Measurements from ENCODE around the gene DMXL1. TPM values are rescaled to one million over a fixed set of nuclear protein-coding genes. Genes with fewer than 3 reads are reported as not detected.

DMXL1 gene
- total RNA-seq, 1 donor from 2014 or later = 35.0 TPM

GRCh38 chr5:119218830-119219782, 148.2 kb downstream of the DMXL1 start:
- Mint-ChIP-seq H3K9me3 (ENCODE audit: low read depth) (peaks cover 2% of the 10 kb centered on the region), H3K27me3 (ENCODE audit: low read depth) (no peaks in the 10 kb centered on the region), H3K4me1 (ENCODE audit: low read depth) (peaks cover 10% of the 10 kb centered on the region), H3K36me3 (ENCODE audit: low read depth) (peaks cover 11% of the 10 kb centered on the region), H3K27ac (ENCODE audit: unreplicated experiment) (no peak overlapping the region), H3K4me3 (ENCODE audit: unreplicated experiment) (no peak overlapping the region)
- DNase-seq (ENCODE audit: low spot score) = no peak
- TF ChIP-seq CTCF (IDR thresholded peaks at IDR 0.05) = no peak

GRCh38 chr5:119220576-119221197, 149.8 kb downstream of the DMXL1 start:
- no peak for DNase-seq (ENCODE audit: low spot score)
- Mint-ChIP-seq H3K4me1 (ENCODE audit: low read depth) (peaks cover 10% of the 10 kb centered on the region), H3K27ac (ENCODE audit: unreplicated experiment) (no peak overlapping the region), H3K4me3 (ENCODE audit: unreplicated experiment) (no peak overlapping the region), H3K36me3 (ENCODE audit: low read depth) (peaks cover 11% of the 10 kb centered on the region), H3K27me3 (ENCODE audit: low read depth) (no peaks in the 10 kb centered on the region), H3K9me3 (ENCODE audit: low read depth) (peaks cover 2% of the 10 kb centered on the region)
- TF ChIP-seq CTCF (IDR thresholded peaks at IDR 0.05) = no peak

GRCh38 chr5:119221330-119221729, 150.4 kb downstream of the DMXL1 start:
- H3K27me3 Mint-ChIP-seq (ENCODE audit: low read depth) = no peaks in the 10 kb centered on the region
- H3K4me1 Mint-ChIP-seq (ENCODE audit: low read depth) = peaks cover 10% of the 10 kb centered on the region
- no peak for TF ChIP-seq CTCF (IDR thresholded peaks at IDR 0.05)
- no peak overlapping the region for H3K4me3 Mint-ChIP-seq (ENCODE audit: unreplicated experiment)
- no peak overlapping the region for H3K27ac Mint-ChIP-seq (ENCODE audit: unreplicated experiment)
- no peak for DNase-seq (ENCODE audit: low spot score)
- peaks cover 2% of the 10 kb centered on the region for H3K9me3 Mint-ChIP-seq (ENCODE audit: low read depth)
- peaks cover 11% of the 10 kb centered on the region for H3K36me3 Mint-ChIP-seq (ENCODE audit: low read depth)

GRCh38 chr5:119229950-119230349, 159.1 kb downstream of the DMXL1 start:
- Mint-ChIP-seq H3K27me3 (ENCODE audit: low read depth) (no peaks in the 10 kb centered on the region), H3K9me3 (ENCODE audit: low read depth) (no peaks in the 10 kb centered on the region), H3K36me3 (ENCODE audit: low read depth) (peaks cover 5% of the 10 kb centered on the region), H3K4me1 (ENCODE audit: low read depth) (peaks cover 3% of the 10 kb centered on the region), H3K27ac (ENCODE audit: unreplicated experiment) (no peak overlapping the region), H3K4me3 (ENCODE audit: unreplicated experiment) (no peak overlapping the region)
- TF ChIP-seq CTCF (IDR thresholded peaks at IDR 0.05) = no peak
- no peak for DNase-seq (ENCODE audit: low spot score)

GRCh38 chr5:119238265-119239118, 167.6 kb downstream of the DMXL1 start:
- no peak overlapping the region for H3K4me3 Mint-ChIP-seq (ENCODE audit: unreplicated experiment)
- H3K27me3 Mint-ChIP-seq (ENCODE audit: low read depth) = no peaks in the 10 kb centered on the region
- peaks cover 11% of the 10 kb centered on the region for H3K36me3 Mint-ChIP-seq (ENCODE audit: low read depth)
- H3K27ac Mint-ChIP-seq (ENCODE audit: unreplicated experiment) = no peak overlapping the region
- H3K4me1 Mint-ChIP-seq (ENCODE audit: low read depth) = no peaks in the 10 kb centered on the region
- TF ChIP-seq CTCF (IDR thresholded peaks at IDR 0.05) = no peak
- DNase-seq (ENCODE audit: low spot score) = no peak
- H3K9me3 Mint-ChIP-seq (ENCODE audit: low read depth) = no peaks in the 10 kb centered on the region

Data from chondrocyte (in vitro differentiated cells).